ENCODE data around the gene GYS2. TPM values are rescaled to one million over a fixed set of nuclear protein-coding genes. Genes with fewer than 3 reads are reported as not detected.

Gene GYS2
- total RNA-seq, 4 donors from 2014 or later, result not detected

DNA sequence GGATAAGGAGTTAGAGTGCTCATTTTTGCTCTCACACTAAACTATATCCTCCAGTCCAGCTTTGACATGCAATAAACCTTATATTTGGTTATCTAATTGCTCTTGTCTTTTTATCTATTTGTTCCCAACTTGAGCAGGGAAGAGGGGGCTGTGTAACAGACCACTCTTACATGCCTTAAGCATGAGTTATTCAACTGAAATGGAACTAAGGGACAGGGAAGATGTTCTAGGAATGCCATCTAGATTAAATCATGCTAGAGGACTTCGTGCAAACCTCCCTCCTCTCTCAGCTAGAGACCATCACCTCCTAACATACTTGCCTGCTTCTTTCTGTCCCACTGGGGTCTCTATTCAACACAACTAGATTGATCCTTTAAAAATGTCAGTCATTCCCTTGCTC lies 57.9 kb downstream of the GYS2 start:
- WGBS, result 29% methylated on average over 1 of the region's 1 CpG
- TF ChIP-seq POLR2A (IDR thresholded peaks at IDR 0.05; ENCODE audit: low read depth), result no peak
- TF ChIP-seq POLR2AphosphoS5 (IDR thresholded peaks at IDR 0.05), result no peak
- TF ChIP-seq, protein P1, sequence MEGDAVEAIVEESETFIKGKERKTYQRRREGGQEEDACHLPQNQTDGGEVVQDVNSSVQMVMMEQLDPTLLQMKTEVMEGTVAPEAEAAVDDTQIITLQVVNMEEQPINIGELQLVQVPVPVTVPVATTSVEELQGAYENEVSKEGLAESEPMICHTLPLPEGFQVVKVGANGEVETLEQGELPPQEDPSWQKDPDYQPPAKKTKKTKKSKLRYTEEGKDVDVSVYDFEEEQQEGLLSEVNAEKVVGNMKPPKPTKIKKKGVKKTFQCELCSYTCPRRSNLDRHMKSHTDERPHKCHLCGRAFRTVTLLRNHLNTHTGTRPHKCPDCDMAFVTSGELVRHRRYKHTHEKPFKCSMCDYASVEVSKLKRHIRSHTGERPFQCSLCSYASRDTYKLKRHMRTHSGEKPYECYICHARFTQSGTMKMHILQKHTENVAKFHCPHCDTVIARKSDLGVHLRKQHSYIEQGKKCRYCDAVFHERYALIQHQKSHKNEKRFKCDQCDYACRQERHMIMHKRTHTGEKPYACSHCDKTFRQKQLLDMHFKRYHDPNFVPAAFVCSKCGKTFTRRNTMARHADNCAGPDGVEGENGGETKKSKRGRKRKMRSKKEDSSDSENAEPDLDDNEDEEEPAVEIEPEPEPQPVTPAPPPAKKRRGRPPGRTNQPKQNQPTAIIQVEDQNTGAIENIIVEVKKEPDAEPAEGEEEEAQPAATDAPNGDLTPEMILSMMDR (IDR thresholded peaks at IDR 0.05), result no peak
- TF ChIP-seq EP300 (IDR thresholded peaks at IDR 0.05), result no peak
- Histone ChIP-seq H3K27ac (replicated peaks in 1 of 4) (no peak overlapping the region), H3K9me3 (no peaks in the 10 kb centered on the region), H3K4me1 (peaks cover 3 to 5% (median 4%) of the 10 kb centered on the region in 4 donors), H3K27me3 (no peaks in the 10 kb centered on the region), H3K36me3 (no peaks in the 10 kb centered on the region), H3K4me3 (no peak overlapping the region)
- intact Hi-C loops (cut with DNase I), result no loop called here
- DNase-seq (ENCODE audit: extremely low spot score), result no peak

DNA sequence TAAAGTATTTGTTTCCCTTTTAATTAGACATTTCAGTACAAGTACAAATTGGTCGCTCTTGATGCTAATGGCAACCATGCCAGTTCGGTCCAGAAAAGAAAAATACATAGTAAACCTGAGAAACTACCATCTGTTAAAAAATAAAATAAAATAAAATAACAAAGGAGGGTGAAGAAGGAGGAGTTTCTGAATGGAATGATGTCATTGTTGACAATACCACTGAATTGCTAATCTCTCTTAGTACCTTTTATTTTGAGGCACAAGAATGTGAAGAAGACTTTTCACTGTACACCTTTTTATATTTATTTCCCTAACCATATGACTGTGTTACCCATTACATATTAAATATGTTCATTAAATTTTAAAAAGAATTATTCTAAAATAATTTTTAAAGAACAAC lies 59.1 kb downstream of the GYS2 start:
- Histone ChIP-seq H3K36me3 (no peaks in the 10 kb centered on the region), H3K9me3 (no peaks in the 10 kb centered on the region), H3K27ac (replicated peaks in 1 of 4) (no peak overlapping the region), H3K27me3 (no peaks in the 10 kb centered on the region), H3K4me1 (no peaks in the 10 kb centered on the region), H3K4me3 (no peak overlapping the region)
- intact Hi-C loops (cut with DNase I), result no loop called here
- TF ChIP-seq, protein P1 (IDR thresholded peaks at IDR 0.05), result no peak
- TF ChIP-seq POLR2AphosphoS5 (IDR thresholded peaks at IDR 0.05), result no peak
- TF ChIP-seq POLR2A (IDR thresholded peaks at IDR 0.05; ENCODE audit: low read depth), result no peak
- TF ChIP-seq EP300 (IDR thresholded peaks at IDR 0.05), result no peak
- WGBS, result 85% methylated on average over 2 of the region's 2 CpGs
- no peak for DNase-seq (ENCODE audit: extremely low spot score)

DNA sequence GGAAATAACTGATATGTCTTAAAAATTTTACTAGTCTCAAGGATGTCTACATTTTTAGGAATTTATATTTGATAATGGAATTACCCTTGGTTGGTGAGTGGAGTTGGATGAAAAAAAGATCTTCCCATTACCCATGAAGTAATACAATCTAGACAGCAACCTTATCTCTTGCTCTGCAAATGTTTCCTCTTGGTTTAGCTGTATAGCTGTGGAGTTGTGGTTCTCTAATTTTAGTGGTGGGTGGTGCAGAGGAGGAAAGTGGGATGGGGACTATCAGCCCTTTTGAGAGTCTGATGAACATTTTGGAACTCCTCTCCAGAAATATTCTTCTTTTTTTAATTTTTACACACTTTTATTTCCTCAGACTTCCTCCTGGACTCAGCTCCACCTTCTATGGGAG lies 61.5 kb downstream of the GYS2 start:
- no peaks in the 10 kb centered on the region for H3K36me3 ChIP-seq
- H3K4me1 ChIP-seq, result no peaks in the 10 kb centered on the region
- TF ChIP-seq POLR2AphosphoS5 (IDR thresholded peaks at IDR 0.05), result no peak
- no peak for TF ChIP-seq EP300 (IDR thresholded peaks at IDR 0.05)
- TF ChIP-seq, protein P1 (IDR thresholded peaks at IDR 0.05), result no peak
- no peak for TF ChIP-seq POLR2A (IDR thresholded peaks at IDR 0.05; ENCODE audit: low read depth)
- intact Hi-C loops (cut with DNase I), result no loop called here
- no peak overlapping the region for H3K4me3 ChIP-seq
- H3K27me3 ChIP-seq, result no peaks in the 10 kb centered on the region
- H3K9me3 ChIP-seq, result no peaks in the 10 kb centered on the region
- no peak for DNase-seq (ENCODE audit: extremely low spot score)
- H3K27ac ChIP-seq (replicated peaks in 1 of 4), result no peak overlapping the region

DNA sequence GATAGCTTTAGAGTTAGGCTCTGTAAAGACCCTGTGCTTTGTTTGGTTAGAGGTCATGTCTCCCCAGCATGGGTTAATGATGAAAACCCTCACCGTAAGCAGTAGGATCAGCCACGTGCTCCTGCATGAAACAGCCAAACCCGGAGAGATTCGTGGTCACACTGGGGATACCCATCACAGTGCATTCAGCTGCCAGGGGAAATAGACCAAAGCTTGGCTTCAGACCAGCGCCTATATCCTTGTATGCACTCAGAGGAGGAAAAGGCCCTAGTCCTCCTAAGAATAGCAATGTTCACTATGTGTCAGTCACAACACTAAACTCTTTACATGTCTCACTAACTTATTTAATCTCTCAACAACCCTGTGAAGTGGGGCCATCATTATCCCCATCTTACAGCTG lies 62.2 kb downstream of the GYS2 start:
- H3K36me3 ChIP-seq, result no peaks in the 10 kb centered on the region
- no peaks in the 10 kb centered on the region for H3K4me1 ChIP-seq
- H3K27ac ChIP-seq (replicated peaks in 1 of 4), result no peak overlapping the region
- H3K27me3 ChIP-seq, result no peaks in the 10 kb centered on the region
- DNase-seq (ENCODE audit: extremely low spot score), result no peak
- intact Hi-C loops (cut with DNase I), result no loop called here
- no peaks in the 10 kb centered on the region for H3K9me3 ChIP-seq
- H3K4me3 ChIP-seq, result no peak overlapping the region
- WGBS, result 61% methylated on average over 5 of the region's 5 CpGs
- TF ChIP-seq POLR2AphosphoS5 (IDR thresholded peaks at IDR 0.05) (no peak), EP300 (IDR thresholded peaks at IDR 0.05) (no peak), POLR2A (IDR thresholded peaks at IDR 0.05; ENCODE audit: low read depth) (no peak)
- TF ChIP-seq, protein P1 (IDR thresholded peaks at IDR 0.05), result no peak

DNA sequence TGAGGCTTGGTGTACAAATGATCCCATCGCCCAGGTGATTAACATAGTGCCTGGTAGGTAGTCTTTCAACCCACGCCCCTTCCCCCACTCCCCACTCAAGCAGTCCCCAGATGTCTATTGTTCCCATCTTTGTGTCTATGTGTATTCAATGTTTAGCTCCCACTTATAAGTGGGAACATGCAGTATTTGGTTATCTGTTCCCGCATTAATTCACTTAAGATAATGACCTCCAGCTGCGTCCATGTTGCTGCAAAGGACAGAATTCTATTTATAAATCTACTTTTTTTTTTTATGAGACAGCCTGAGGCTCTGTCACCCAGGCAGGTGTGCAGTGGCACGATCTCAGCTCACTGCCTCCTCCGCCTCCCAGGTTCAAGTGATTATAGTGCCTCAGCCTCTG lies 62.9 kb downstream of the GYS2 start:
- Histone ChIP-seq H3K36me3 (no peaks in the 10 kb centered on the region), H3K4me3 (no peak overlapping the region), H3K27ac (replicated peaks in 1 of 4) (no peak overlapping the region), H3K9me3 (no peaks in the 10 kb centered on the region), H3K27me3 (no peaks in the 10 kb centered on the region), H3K4me1 (no peaks in the 10 kb centered on the region)
- TF ChIP-seq, protein P1 (IDR thresholded peaks at IDR 0.05), result no peak
- TF ChIP-seq POLR2A (IDR thresholded peaks at IDR 0.05; ENCODE audit: low read depth) (no peak), EP300 (IDR thresholded peaks at IDR 0.05) (no peak), POLR2AphosphoS5 (IDR thresholded peaks at IDR 0.05) (no peak)
- intact Hi-C loops (cut with DNase I), result no loop called here
- 89% methylated on average over 6 of the region's 6 CpGs for WGBS
- no peak for DNase-seq (ENCODE audit: extremely low spot score)
